Stimulated activated naive CD8-positive, alpha-beta T cell treated with anti-CD3 and anti-CD28 coated beads, Interleukin-15, Interleukin-2, amounts not matched to agents 100 U/mL and 50 U/mL, for 24 hours (primary cell): ENCODE measurements around the gene CT45A5.
A peak's percentile ranks its signal among the peaks of the same experiment; 100 is the strongest.
"Not testable (repeated sequence)": the region's sequence is repeated elsewhere in the genome, so short reads cannot be mapped to it uniquely, and the experiment has no call there.

Experiments
- ATAC-seq: fragments of 150-1000 bp; cut with Tn5 transposase; one replicate; pipeline ENCODE4 v1.10.0; 2021
- DNase-seq: peaks from one replicate; pipeline ENCODE4 v3.0.0; 2021

Gene CT45A5

GRCh38 chrX:135785403-135785802, at the start of gene CT45A5:
TSS of gene CT45A5 (minus strand) at chrX:135785503. CDS start at chrX:135781729, 3,774 bp downstream.
- DNase-seq, ATAC-seq: not testable (repeated sequence)

GRCh38 chrX:135819912-135820311, 34.6 kb upstream of the CT45A5 start, which contains the start of gene CT45A2:
TSS of gene CT45A2 (minus strand) at chrX:135820012. CDS start at chrX:135816265, 3,747 bp downstream.
- not testable (repeated sequence) for DNase-seq, ATAC-seq

GRCh38 chrX:135802687-135803086, 17.4 kb upstream of the CT45A5 start, which contains the start of gene CT45A6:
TSS of gene CT45A6 (minus strand) at chrX:135802787. CDS start at chrX:135798993, 3,794 bp downstream.
- not testable (repeated sequence) for ATAC-seq, DNase-seq

- not testable (repeated sequence) for ATAC-seq, DNase-seq
Observed at GRCh38 chrX:135768091-135768490, 17.2 kb downstream of the CT45A5 start, which contains the start of gene CT45A3. TSS of gene CT45A3 (minus strand) at chrX:135768191. CDS start at chrX:135764444, 3,747 bp downstream.

GRCh38 chrX:135744739-135745138, 40.6 kb downstream of the CT45A5 start:
- not testable (repeated sequence) for ATAC-seq, DNase-seq

- no peak for DNase-seq
Observed at GRCh38 chrX:135741192-135741715, 44.0 kb downstream of the CT45A5 start.

GRCh38 chrX:135740681-135741149, 44.6 kb downstream of the CT45A5 start:
- peak; percentile 52 for ATAC-seq
- peak; percentile 60 for DNase-seq

More at GRCh38 chrX:135741192-135741715, 44.0 kb downstream of the CT45A5 start:
- no peak for ATAC-seq

GRCh38 chrX:135737366-135738071, 47.8 kb downstream of the CT45A5 start:
- no peak for DNase-seq
- no peak for ATAC-seq

- ATAC-seq, DNase-seq: not testable (repeated sequence)
Observed at GRCh38 chrX:135734666-135735065, 50.6 kb downstream of the CT45A5 start.
